Type B pancreatic cell (in vitro differentiated cells): ENCODE measurements around the gene PLAU. TPM values are rescaled to one million over a fixed set of nuclear protein-coding genes. Genes with fewer than 3 reads are reported as not detected.

Experiments used
- DNase-seq: peaks from one replicate; pipeline ENCODE4 v3.0.0; 2021; ENCODE audit warnings: mixed read lengths; ENCODE audit not compliant: unreplicated experiment; ENCODE audit errors: extremely low spot score
- H3K27ac Mint-ChIP-seq: 2 replicates; pipeline ENCODE4 v1.8.0; 2021; ENCODE audit warnings: mild to moderate bottlenecking, mixed read lengths
- H3K27me3 Mint-ChIP-seq: 2 replicates; pipeline ENCODE4 v1.8.0; 2021; ENCODE audit warnings: mixed read lengths
- H3K36me3 Mint-ChIP-seq: 2 replicates; pipeline ENCODE4 v1.8.0; 2021; ENCODE audit warnings: mixed read lengths
- H3K4me1 Mint-ChIP-seq: one replicate; pipeline ENCODE4 v1.8.0; 2021; ENCODE audit warnings: mixed read lengths; ENCODE audit not compliant: unreplicated experiment
- H3K4me3 Mint-ChIP-seq: 2 replicates; pipeline ENCODE4 v1.8.0; 2021; ENCODE audit warnings: mild to moderate bottlenecking, mixed read lengths
- H3K9me3 Mint-ChIP-seq: 2 replicates; pipeline ENCODE4 v1.8.0; 2021; ENCODE audit warnings: mixed read lengths
- CTCF ChIP-seq: fragments of 200-600 bp; sonication (generic); conservative IDR thresholded peaks from 2 replicates; pipeline ENCODE4 v1.5.0; 2021; ENCODE audit warnings: antibody characterized with exemption, mild to moderate bottlenecking
- total RNA-seq: library from RNA; stranded (reverse); gene quantifications from 2 replicates; pipeline ENCODE4 v1.2.1, GENCODE V29; 2021; ENCODE audit warnings: low replicate concordance

Gene PLAU
- total RNA-seq, 1 donor from 2014 or later = 3.5 TPM

GRCh38 chr10:73902351-73902750 lies 8.6 kb upstream of the PLAU start:
- Mint-ChIP-seq H3K27me3 (peaks cover 5% of the 10 kb centered on the region), H3K9me3 (peaks cover 4% of the 10 kb centered on the region), H3K36me3 (no peaks in the 10 kb centered on the region), H3K4me1 (peaks cover 9% of the 10 kb centered on the region), H3K4me3 (no peak overlapping the region), H3K27ac (no peak overlapping the region)
- TF ChIP-seq CTCF = no peak
- no peak for DNase-seq

- H3K4me3 Mint-ChIP-seq = no peak overlapping the region
- H3K9me3 Mint-ChIP-seq = no peaks in the 10 kb centered on the region
- no peak for TF ChIP-seq CTCF
Measured at GRCh38 chr10:73905256-73906020, 5.5 kb upstream of the PLAU start.

GRCh38 chr10:73906524-73907447 lies 4.1 kb upstream of the PLAU start:
- peaks cover 22% of the 10 kb centered on the region for H3K4me1 Mint-ChIP-seq
- H3K36me3 Mint-ChIP-seq = no peaks in the 10 kb centered on the region
- H3K27me3 Mint-ChIP-seq = peaks cover 32% of the 10 kb centered on the region
- DNase-seq = no peak
- H3K4me3 Mint-ChIP-seq = peak overlapping the region; percentile 22
- no peaks in the 10 kb centered on the region for H3K9me3 Mint-ChIP-seq
- H3K27ac Mint-ChIP-seq = peak overlapping the region; percentile 89
- no peak for TF ChIP-seq CTCF

More at GRCh38 chr10:73905256-73906020, 5.5 kb upstream of the PLAU start:
- Mint-ChIP-seq H3K36me3 (no peaks in the 10 kb centered on the region), H3K27me3 (peaks cover 21% of the 10 kb centered on the region), H3K27ac (no peak overlapping the region), H3K4me1 (peaks cover 20% of the 10 kb centered on the region)
- DNase-seq = no peak

- Mint-ChIP-seq H3K4me1 (peaks cover 22% of the 10 kb centered on the region), H3K36me3 (no peaks in the 10 kb centered on the region), H3K9me3 (no peaks in the 10 kb centered on the region), H3K27me3 (peaks cover 44% of the 10 kb centered on the region), H3K4me3 (peak overlapping the region; percentile 29), H3K27ac (no peak overlapping the region)
- DNase-seq = no peak
- no peak for TF ChIP-seq CTCF
Measured at GRCh38 chr10:73907841-73908517, 3.0 kb upstream of the PLAU start.

GRCh38 chr10:73908853-73909539 lies 1.9 kb upstream of the PLAU start:
- DNase-seq = no peak
- TF ChIP-seq CTCF = no peak
- Mint-ChIP-seq H3K36me3 (no peaks in the 10 kb centered on the region), H3K27ac (no peak overlapping the region), H3K9me3 (no peaks in the 10 kb centered on the region), H3K27me3 (peaks cover 54% of the 10 kb centered on the region), H3K4me3 (no peak overlapping the region), H3K4me1 (peaks cover 22% of the 10 kb centered on the region)
